AG09319 (cell line): Measurements from ENCODE around the gene RECQL5.

Experiments
- DNase-seq: peaks from one replicate; pipeline ENCODE4 v3.0.0-alpha.2; 2010; ENCODE audit warnings: low read depth; ENCODE audit errors: extremely low read depth
- CTCF ChIP-seq: IDR thresholded peaks from 2 replicates; pipeline ENCODE4 v1.5.1; 2011; ENCODE audit warnings: low read depth, mild to moderate bottlenecking, inconsistent platforms, low read length, moderate library complexity

RECQL5 gene

GRCh38 chr17:75630071-75630917 lies 36.7 kb downstream of the RECQL5 start:
- no peak for TF ChIP-seq CTCF
- no peak for DNase-seq

GRCh38 chr17:75629157-75629556 lies 37.8 kb downstream of the RECQL5 start:
- TF ChIP-seq CTCF, result no peak

GRCh38 chr17:75628425-75628824 lies 38.5 kb downstream of the RECQL5 start:
- no peak for TF ChIP-seq CTCF
- DNase-seq, result no peak

More at GRCh38 chr17:75629157-75629556, 37.8 kb downstream of the RECQL5 start:
- no peak for DNase-seq

GRCh38 chr17:75627094-75627493 lies 39.9 kb downstream of the RECQL5 start:
- TF ChIP-seq CTCF, result no peak
- no peak for DNase-seq

GRCh38 chr17:75626496-75627038 lies 40.4 kb downstream of the RECQL5 start:
- TF ChIP-seq CTCF, result no peak
- DNase-seq, result no peak

- peak; percentile 57 for TF ChIP-seq CTCF
- DNase-seq, result no peak
These were observed 41.0 kb downstream of the RECQL5 start for GRCh38 chr17:75625813-75626486.

GRCh38 chr17:75624714-75625345 lies 42.1 kb downstream of the RECQL5 start:
- TF ChIP-seq CTCF, result no peak
- DNase-seq, result no peak
